Fibroblast of lung (primary cell): ENCODE measurements around the gene PLCG2. TPM values are rescaled to one million over a fixed set of nuclear protein-coding genes. Genes with fewer than 3 reads are reported as not detected.

Experiments
- DNase-seq, 2 donors: peaks; one replicate each; pipeline versions ENCODE4 v3.0.0 to v3.0.0-alpha.2; 2010; ENCODE audit warnings: low read depth in 2 of 2
- H2AFZ ChIP-seq: 2 replicates; pipeline ENCODE4 v1.5.1; 2012; ENCODE audit warnings: low read length, control low read depth, inconsistent platforms
- H3K27ac ChIP-seq: 2 replicates; pipeline ENCODE4 v1.5.1; 2011; ENCODE audit warnings: low read length, control low read depth; ENCODE audit not compliant: insufficient read depth
- H3K27me3 ChIP-seq: 2 replicates; pipeline ENCODE4 v1.5.1; 2011; ENCODE audit warnings: mild to moderate bottlenecking, low read length; ENCODE audit not compliant: control insufficient read depth, insufficient read depth
- H3K36me3 ChIP-seq: 2 replicates; pipeline ENCODE4 v1.5.1; 2011; ENCODE audit warnings: low read length; ENCODE audit not compliant: control insufficient read depth, insufficient read depth
- H3K4me1 ChIP-seq: 2 replicates; pipeline ENCODE4 v1.5.1; 2011; ENCODE audit warnings: low read length; ENCODE audit not compliant: control insufficient read depth, insufficient read depth; ENCODE audit errors: extremely low read depth
- H3K4me2 ChIP-seq: 2 replicates; pipeline ENCODE4 v1.5.1; 2011; ENCODE audit warnings: low read length, control low read depth; ENCODE audit not compliant: insufficient read depth; ENCODE audit errors: extremely low read depth
- H3K4me3 ChIP-seq, 4 experiments: fragments of 200-600 bp in 1 of 4; sonication (generic) in 1 of 4; replicated peaks in 1 of 4; 2 replicates each; pipeline ENCODE4 v1.5.1; 2011 to 2016; ENCODE audit warnings: low read length in 4 of 4, low read depth in 3 of 4, mild to moderate bottlenecking in 3 of 4, control low read depth in 2 of 4, inconsistent platforms in 1 of 4, mixed read lengths in 1 of 4; ENCODE audit not compliant: insufficient read depth in 1 of 4; ENCODE audit errors: control extremely low read depth in 1 of 4
- H3K79me2 ChIP-seq: 2 replicates; pipeline ENCODE4 v1.5.1; 2012; ENCODE audit warnings: mild to moderate bottlenecking, low read length, inconsistent platforms; ENCODE audit not compliant: control insufficient read depth, insufficient read depth
- H3K9ac ChIP-seq: 2 replicates; pipeline ENCODE4 v1.5.1; 2011; ENCODE audit warnings: mild to moderate bottlenecking, low read length, control low read depth; ENCODE audit not compliant: insufficient read depth
- H3K9me3 ChIP-seq: 2 replicates; pipeline ENCODE4 v1.5.1; 2012; ENCODE audit warnings: low read depth, low read length; ENCODE audit not compliant: control insufficient read depth, insufficient read depth
- H4K20me1 ChIP-seq: 2 replicates; pipeline ENCODE4 v1.5.1; 2011; ENCODE audit warnings: low read length; ENCODE audit not compliant: control insufficient read depth, insufficient read depth; ENCODE audit errors: extremely low read depth
- EZH2 ChIP-seq: IDR thresholded peaks from 2 replicates; pipeline ENCODE4 v1.5.1; 2012; ENCODE audit warnings: low read length, control low read depth, mild to moderate bottlenecking; ENCODE audit errors: missing control alignments
- polyA plus RNA-seq, 2 donors: library from polyadenylated mRNA; depleted of rRNA in 1 of 2; stranded (reverse) in 1 of 2; unstranded in 1 of 2; fragments of >200 nt; gene quantifications; 2 replicates each; pipeline ENCODE4 v1.2.1, GENCODE V29; 2011 to 2012; ENCODE audit warnings: missing spikeins in 1 of 2
- total RNA-seq: library from RNA; depleted of rRNA; stranded (reverse); fragments of >200 nt; gene quantifications from 2 replicates; pipeline ENCODE4 v1.2.1, GENCODE V29; 2014
- TF ChIP-seq, protein P1 (sequence below), 2 donors: IDR thresholded peaks in 1 of 2; conservative IDR thresholded peaks in 1 of 2; 1 replicate in 1 of 2; 2 replicates in 1 of 2; pipeline ENCODE4 v1.5.1; 2011 to 2012; ENCODE audit warnings: low read length in 2 of 2, control low read depth in 1 of 2, inconsistent platforms in 1 of 2, low read depth in 1 of 2, mild to moderate bottlenecking in 1 of 2

The PLCG2 gene
- total and polyA plus RNA-seq, 2 donors (not counting 1 experiment from before 2014, with no cell fraction given) = 0.53 to 0.66 TPM

DNA sequence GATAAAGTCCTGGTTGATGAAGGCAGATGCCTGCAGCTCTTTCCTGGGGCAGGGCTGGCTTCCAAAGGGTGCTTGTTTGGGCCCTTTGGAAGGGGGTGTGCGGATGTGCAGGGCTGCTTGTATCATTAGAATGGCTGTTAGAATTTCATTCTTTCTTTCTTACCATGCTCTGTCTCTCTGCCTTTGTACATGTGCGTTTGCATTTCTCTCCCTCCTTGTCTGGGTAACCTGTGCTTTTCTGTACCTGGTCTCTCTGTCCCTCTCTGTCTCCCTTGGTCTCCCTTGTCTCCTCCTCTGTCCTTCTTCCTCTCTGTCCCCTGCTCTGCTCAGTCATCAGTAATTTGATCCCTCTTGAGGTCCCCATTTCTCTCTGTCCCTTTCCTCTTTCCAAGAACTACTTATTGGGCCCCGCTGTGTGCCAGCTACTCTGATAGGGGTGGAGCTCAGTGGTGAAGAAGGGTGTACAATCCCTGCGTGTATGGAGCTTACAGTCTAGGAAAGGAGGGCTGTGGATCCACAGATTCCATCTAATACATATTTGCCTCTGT is 69.3 kb downstream of the PLCG2 start:
- no peak for DNase-seq
- TF ChIP-seq EZH2 = no peak
- TF ChIP-seq, protein P1, sequence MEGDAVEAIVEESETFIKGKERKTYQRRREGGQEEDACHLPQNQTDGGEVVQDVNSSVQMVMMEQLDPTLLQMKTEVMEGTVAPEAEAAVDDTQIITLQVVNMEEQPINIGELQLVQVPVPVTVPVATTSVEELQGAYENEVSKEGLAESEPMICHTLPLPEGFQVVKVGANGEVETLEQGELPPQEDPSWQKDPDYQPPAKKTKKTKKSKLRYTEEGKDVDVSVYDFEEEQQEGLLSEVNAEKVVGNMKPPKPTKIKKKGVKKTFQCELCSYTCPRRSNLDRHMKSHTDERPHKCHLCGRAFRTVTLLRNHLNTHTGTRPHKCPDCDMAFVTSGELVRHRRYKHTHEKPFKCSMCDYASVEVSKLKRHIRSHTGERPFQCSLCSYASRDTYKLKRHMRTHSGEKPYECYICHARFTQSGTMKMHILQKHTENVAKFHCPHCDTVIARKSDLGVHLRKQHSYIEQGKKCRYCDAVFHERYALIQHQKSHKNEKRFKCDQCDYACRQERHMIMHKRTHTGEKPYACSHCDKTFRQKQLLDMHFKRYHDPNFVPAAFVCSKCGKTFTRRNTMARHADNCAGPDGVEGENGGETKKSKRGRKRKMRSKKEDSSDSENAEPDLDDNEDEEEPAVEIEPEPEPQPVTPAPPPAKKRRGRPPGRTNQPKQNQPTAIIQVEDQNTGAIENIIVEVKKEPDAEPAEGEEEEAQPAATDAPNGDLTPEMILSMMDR (conservative IDR thresholded peaks at IDR 0.05 in 1 of 2, IDR thresholded peaks at IDR 0.05 in 1 of 2; ENCODE audit: low read depth in 1 of 2, low read length in 2 of 2) = no peak
- Histone ChIP-seq H3K36me3 (no peaks in the 10 kb centered on the region), H3K9me3 (no peaks in the 10 kb centered on the region), H3K4me2 (no peak overlapping the region), H3K27me3 (peaks cover 4% of the 10 kb centered on the region), H4K20me1 (no peaks in the 10 kb centered on the region), H2AFZ (no peak overlapping the region), H3K79me2 (no peaks in the 10 kb centered on the region), H3K9ac (no peak overlapping the region), H3K27ac (no peak overlapping the region), H3K4me1 (no peaks in the 10 kb centered on the region), H3K4me3 (no peak overlapping the region)

DNA sequence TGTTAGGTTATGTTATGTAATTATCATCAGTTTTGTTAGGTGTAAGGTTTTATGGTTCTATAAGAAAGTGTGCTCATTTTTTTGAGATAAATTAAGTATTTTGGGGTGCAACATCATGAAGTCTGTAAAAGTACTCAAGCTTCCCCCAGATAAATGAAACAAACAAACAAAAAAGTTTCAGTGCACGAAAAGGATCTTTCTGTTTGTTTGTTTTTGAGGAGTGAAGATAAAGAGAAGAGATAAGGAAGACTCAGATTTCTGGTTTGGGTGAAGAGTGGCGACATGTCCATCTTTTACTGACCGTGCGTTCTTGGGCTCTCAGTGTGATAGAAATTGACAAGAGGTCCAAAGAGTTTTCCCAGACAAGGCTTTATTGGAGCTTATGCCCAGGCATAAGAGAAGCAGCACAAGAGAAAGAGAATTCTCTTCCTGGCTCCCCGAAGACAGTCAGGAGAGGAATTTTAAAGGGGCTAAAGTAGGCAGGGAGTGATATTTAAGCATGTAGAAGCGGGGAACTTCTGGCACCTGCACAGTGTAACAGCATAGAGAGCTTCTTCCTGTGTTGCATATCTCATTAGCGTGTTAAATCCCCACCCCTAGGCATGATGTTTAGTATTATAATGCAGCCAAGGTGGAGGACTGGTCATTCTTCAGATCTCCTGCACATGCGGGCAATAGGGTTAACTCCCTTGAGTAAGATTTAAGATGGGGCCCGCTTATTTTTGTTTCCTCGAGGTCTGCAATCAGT is 71.3 kb downstream of the PLCG2 start:
- no peak for DNase-seq
- Histone ChIP-seq H3K4me1 (no peaks in the 10 kb centered on the region), H3K9ac (no peak overlapping the region), H3K79me2 (no peaks in the 10 kb centered on the region), H3K4me2 (no peak overlapping the region), H3K4me3 (no peak overlapping the region), H3K36me3 (no peaks in the 10 kb centered on the region), H3K9me3 (no peaks in the 10 kb centered on the region), H3K27ac (no peak overlapping the region), H2AFZ (no peak overlapping the region), H3K27me3 (peaks cover 4% of the 10 kb centered on the region), H4K20me1 (no peaks in the 10 kb centered on the region)
- no peak for TF ChIP-seq EZH2
- TF ChIP-seq, protein P1 (conservative IDR thresholded peaks at IDR 0.05 in 1 of 2, IDR thresholded peaks at IDR 0.05 in 1 of 2; ENCODE audit: low read depth in 1 of 2, low read length in 2 of 2) = no peak

DNA sequence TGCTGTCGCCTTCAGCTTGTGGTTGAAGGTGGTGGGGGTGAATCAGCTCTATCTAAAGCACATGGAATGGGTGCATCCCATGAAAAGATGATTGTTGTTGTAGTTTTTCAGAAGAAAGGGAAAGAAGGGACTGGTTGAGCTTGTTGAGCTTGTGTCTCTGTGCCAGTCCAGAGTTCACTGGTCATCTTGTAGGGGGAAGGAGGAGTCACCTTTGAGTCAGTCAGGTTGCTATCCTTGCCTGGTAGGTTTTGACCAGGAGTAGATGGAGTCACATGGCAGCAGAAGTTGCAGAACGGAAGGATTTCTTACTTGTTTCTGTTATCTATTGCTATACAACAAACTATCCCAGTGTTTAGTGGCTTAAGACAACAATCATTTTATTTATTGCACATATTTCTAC is 73.3 kb downstream of the PLCG2 start:
- Histone ChIP-seq H3K4me1 (no peaks in the 10 kb centered on the region), H3K36me3 (no peaks in the 10 kb centered on the region), H3K27me3 (peaks cover 4% of the 10 kb centered on the region), H3K9ac (no peak overlapping the region), H3K9me3 (no peaks in the 10 kb centered on the region), H2AFZ (no peak overlapping the region), H3K4me2 (no peak overlapping the region), H3K79me2 (no peaks in the 10 kb centered on the region), H3K4me3 (no peak overlapping the region), H4K20me1 (no peaks in the 10 kb centered on the region), H3K27ac (no peak overlapping the region)
- DNase-seq = no peak
- no peak for TF ChIP-seq EZH2
- TF ChIP-seq, protein P1 (conservative IDR thresholded peaks at IDR 0.05 in 1 of 2, IDR thresholded peaks at IDR 0.05 in 1 of 2; ENCODE audit: low read depth in 1 of 2, low read length in 2 of 2) = no peak
